Measurements from ENCODE around the gene IL2RG.

DNA sequence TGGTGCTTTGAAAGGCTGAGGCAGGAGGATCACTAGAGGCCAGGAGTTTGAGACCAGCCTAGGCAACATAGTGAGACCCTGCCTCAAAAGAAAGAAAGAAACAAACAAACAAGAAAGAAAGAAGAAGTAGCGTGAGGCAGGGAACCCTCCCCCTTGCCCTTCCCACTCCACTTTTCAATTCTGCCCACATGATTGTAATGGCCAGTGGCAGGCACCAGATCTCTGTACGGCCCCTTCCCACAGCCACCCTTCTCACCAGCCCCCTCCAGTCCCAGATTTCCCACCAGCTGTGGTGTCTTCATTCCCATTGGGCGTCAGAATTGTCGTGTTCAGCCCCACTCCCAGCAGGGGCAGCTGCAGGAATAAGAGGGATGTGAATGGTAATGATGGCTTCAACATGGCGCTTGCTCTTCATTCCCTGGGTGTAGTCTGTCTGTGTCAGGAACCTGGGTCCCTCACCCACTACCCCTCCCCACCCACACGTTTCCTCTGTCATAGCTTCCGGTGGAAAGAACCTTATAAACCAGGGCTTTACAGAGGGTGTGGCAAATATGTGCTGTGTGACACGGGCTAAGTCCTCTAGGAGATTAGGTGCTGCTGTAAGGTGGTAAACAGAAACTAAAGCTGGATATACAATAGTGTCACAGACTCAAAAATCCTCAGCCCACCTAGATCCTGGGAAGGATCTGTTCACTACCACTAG, at the start of gene IL2RG:
- TF ChIP-seq, protein P1, sequence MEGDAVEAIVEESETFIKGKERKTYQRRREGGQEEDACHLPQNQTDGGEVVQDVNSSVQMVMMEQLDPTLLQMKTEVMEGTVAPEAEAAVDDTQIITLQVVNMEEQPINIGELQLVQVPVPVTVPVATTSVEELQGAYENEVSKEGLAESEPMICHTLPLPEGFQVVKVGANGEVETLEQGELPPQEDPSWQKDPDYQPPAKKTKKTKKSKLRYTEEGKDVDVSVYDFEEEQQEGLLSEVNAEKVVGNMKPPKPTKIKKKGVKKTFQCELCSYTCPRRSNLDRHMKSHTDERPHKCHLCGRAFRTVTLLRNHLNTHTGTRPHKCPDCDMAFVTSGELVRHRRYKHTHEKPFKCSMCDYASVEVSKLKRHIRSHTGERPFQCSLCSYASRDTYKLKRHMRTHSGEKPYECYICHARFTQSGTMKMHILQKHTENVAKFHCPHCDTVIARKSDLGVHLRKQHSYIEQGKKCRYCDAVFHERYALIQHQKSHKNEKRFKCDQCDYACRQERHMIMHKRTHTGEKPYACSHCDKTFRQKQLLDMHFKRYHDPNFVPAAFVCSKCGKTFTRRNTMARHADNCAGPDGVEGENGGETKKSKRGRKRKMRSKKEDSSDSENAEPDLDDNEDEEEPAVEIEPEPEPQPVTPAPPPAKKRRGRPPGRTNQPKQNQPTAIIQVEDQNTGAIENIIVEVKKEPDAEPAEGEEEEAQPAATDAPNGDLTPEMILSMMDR (IDR thresholded peaks at IDR 0.05; ENCODE audit: low read length): no peak
- TF ChIP-seq EZH2 (IDR thresholded peaks at IDR 0.05; ENCODE audit: borderline replicate concordance, low read length): no peak
